ENCODE results near the gene NAT9.
A peak's percentile ranks its signal among the peaks of the same experiment; 100 is the strongest.

NAT9 gene

DNA sequence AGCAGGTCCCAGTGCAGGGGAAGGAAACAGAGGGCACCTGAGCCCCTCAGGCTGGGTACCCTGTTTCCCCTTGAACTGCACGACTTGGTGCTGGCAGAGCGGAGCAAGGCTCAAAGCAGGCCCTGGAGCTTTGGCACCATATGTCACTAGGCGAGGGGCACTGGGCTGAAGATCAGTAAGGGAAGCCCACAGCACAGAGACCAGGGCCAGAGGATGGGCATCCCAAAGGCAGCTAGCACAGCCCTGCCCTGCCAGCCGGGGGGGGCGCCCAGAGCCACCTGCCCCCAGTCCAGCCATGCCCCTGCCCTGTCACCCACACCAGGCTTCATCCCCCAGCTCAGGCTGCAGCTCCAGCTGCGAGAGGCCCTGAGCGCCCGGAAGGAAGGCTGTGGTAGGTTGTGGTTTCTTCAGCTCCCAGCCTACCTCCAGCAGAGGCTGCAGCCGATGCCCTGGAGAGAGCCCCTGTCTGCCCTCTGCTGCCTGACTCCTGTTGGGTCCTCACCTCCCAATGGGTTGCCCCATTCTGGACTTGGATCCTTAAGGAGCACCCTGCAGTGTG, 16.8 kb downstream of the NAT9 start:
- DNase-seq: peak; percentile 72

DNA sequence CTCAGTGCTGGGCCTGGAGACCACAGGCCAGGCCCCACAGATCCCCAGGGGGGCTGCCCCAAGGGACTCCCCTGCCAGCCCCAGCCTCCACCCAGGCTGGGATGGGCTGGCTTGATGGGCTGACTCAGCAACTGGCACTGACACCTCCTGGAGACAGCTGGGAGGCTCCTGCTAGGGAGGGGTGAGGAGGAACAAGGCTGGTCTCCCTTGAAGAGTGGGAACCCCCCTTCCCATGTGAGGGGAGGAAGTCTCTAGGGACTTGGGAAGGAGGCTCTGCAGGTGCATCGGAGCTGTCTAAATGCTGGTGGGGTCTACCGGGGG, 17.3 kb downstream of the NAT9 start:
- no peak for DNase-seq

DNA sequence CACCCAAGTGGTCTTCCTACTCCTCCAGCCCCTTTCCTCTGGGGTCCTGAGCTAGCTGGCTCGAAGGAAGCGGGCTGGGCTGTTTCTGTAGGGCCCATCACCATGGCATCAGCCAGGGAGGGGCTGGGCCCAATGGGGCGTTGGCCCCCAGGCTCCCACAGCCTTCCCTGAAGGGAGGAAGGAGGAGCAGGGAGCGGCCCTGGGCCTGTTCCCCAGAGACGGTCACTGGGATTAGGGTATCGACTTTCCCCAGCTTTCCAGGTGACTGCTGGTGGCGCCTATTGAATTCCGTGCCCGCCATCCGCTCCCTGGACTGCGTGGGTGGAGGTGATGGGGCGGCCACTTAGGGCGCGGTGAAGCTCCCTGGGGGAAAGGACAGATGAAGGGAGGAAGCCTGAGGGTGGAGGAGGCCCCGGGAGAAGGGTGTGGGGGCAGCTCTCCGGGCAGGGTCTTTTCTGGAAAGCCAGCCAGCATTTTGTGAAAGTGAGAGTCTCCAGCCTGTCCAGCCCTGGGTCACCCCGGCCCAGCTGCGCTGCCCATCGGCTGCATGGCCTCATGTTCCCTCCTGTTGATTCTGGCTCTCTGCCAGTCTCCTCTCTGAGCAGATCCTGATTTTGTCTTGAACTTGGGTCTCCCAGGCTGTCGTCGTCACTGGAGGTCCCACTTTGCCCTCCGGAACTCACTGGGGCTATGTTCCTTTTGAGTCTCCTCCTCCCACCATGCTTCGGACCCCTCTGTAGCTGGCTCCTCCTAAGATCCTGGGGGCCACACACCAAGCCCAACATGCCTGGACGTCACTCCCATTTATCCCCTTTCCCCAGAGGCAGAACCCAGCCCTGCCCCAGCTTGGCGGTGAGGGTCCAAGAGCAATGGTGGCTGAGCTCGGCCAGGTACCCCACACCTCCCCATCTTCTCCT, 18.0 kb downstream of the NAT9 start:
- DNase-seq: no peak

DNA sequence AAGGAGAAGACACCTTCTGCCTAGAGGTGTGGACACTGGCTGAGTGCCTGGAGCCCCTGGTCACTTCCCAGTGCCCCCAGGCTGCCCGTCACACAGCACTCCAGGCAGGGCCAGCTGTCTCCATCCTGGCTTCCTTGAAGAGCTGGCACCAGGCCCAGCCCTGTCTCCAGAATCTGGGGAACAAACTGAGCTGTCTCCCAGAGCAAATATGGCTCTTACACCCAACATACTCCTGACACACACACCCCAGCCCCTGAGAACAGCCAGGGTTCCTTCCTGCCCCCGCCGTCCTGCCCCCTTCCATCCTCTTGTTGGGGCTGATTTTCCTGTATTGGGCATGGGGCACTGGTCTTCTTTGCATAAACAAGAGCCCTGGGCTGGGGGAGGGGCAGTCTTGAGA, 18.6 kb downstream of the NAT9 start:
- no peak for DNase-seq

DNA sequence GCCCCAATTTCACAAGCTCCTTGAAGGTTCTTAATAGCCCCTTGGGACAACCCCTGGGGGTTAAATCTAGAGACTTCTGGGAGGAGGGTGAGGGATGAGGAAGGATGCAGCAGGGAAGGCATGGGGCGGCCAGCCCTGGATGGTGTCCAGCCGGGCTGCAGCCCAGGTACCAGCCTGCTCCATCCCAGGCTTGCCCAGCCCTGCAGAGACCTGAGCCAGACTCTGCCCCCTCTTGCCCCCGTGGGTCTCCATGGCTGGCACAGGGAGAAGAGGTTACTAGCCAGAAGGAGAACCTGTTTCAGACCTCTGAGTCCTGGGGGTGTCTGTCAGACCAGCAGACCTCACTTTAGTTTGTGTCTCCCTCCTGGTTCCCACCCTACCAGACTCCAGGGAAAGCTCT, 19.3 kb downstream of the NAT9 start:
- no peak for DNase-seq

GRCh38 chr17:74755533-74755932, 20.6 kb downstream of the NAT9 start:
- no peak for DNase-seq

DNA sequence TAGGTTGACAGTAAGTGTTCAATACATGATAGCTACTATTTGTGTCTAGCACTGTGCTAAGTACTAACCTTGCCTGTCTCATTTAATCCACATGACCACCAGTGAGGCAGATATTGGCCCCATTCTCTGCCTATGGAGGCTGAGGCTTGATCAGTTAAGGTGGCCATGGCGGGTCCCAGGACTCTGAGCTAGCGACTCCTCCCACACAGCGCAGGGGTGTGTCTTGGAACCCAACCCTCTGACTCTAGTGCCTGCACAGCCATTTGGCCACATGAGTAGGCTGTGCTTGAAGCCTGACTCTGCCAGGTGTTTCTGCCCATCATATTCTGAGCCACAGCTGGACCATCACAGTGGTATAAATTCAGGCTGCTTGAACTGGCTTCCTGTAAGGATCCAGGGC, 21.3 kb downstream of the NAT9 start:
- no peak for DNase-seq

DNA sequence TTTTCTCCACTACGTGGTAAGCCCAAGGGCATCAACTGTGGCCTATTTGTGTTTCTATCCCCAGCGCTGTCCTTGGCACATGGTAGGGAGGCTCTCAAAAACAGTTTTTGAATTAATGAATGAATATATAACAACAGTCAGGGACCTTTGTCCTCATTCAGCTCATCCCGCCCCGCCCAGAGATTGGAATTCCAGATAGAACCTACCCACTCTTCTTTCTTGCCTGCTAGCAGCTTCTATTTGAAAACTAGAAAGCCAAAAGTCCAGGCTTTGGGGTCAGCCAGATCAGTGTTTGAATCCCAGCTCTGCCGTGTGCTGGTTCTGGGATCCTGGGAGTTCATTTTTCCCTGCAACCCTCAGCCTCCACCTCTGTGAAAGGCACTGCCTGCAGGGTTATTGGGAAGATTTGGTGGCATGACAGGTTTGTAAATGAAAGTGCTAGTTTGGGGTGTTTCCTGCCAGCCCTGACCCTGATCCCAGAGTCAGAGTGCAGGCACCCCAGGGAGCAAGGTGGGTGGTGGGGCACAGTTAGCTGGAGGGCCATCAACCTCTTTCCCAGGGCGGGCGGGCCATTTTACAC, 23.2 kb downstream of the NAT9 start:
- DNase-seq: no peak

GRCh38 chr17:74752415-74752814, 23.7 kb downstream of the NAT9 start:
- no peak for DNase-seq

DNA sequence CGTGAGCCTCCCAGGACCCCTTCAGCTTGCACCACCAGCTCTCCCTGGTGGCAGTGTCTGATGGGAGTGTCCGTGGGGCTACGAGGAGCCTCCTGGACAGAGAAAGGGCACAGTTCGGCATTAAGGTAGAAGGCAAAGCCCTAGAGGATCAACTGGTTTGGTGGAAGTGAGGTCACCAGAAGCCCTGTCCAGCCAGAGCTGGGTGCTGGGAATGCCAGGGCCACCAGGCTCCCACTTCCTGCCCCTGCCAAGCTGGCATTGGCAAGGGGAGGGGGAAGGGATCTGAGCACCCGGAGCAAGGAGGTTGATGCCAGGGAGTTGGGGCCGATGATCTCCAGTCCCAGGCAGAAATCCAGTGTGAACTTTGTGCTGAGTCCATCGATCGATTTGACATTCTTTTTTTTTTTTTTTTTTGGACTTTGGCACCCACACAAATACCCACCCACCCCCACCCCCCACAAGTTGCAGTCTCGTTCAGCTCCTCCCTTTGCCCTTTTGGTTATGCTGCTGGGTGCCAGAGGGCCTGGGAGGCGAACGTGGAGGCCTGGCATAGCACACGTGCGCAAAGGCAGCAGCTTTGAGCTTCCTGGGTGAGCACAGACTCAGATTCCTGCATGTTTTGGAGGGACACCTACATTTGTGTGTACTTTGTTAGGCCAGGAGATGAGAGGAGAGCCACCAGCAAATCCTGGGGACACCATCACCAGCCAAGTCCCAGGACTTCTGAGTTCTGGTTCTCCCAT, 25.6 kb downstream of the NAT9 start:
- no peak for DNase-seq

DNA sequence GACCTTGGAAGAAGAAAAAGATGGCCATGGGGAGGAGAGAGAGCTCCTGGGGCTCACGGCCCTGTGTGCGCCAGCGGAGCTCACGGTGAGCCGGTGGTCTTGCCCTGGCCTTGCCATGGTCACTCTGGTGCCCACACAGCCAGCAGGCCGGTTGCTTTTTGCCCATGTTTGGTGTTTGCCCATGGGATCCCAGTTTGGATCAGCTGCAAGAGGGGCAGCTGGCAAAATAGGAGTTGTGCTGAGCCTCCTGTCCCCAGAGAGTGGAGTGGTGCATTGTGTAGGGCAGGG, 26.2 kb downstream of the NAT9 start:
- no peak for DNase-seq

GRCh38 chr17:74749279-74750038, 26.7 kb downstream of the NAT9 start:
- peak; percentile 80 for DNase-seq

DNA sequence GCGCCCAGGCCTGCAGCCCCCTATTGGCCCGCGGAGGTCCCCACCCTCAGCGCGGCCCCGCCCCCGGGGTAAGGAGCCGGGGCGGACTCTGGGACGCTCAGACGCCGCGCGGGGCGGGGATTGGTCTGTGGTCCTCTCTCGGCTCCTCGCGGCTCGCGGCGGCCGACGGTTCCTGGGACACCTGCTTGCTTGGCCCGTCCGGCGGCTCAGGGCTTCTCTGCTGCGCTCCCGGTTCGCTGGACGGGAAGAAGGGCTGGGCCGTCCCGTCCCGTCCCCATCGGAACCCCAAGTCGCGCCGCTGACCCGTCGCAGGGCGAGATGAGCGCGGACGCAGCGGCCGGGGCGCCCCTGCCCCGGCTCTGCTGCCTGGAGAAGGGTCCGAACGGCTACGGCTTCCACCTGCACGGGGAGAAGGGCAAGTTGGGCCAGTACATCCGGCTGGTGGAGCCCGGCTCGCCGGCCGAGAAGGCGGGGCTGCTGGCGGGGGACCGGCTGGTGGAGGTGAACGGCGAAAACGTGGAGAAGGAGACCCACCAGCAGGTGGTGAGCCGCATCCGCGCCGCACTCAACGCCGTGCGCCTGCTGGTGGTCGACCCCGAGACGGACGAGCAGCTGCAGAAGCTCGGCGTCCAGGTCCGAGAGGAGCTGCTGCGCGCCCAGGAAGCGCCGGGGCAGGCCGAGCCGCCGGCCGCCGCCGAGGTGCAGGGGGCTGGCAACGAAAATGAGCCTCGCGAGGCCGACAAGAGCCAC, 27.4 kb downstream of the NAT9 start, which contains the start of gene NHERF1:
NHERF1 (plus strand) TSS at position 100 of the 750 bp plus-strand sequence; CDS start at position 319, 219 bp downstream.
- DNase-seq: peak; percentile 97

DNA sequence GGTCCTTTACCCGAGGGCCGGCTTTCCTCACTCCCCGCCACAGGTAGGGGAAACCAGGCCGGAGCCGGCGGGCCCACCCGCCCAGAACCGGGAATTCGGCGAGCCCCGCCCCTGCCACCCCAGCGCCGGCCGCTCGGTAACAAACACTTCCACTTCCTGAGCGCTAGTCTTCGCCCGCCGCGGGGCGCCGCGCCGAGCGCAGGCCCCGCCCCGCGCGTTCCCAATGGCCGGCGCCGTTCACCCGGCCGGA, 27.9 kb downstream of the NAT9 start:
- DNase-seq: no peak

GRCh38 chr17:74746922-74747321, 29.2 kb downstream of the NAT9 start:
- no peak for DNase-seq

- DNase-seq: no peak
Observed at GRCh38 chr17:74746376-74746775, 29.8 kb downstream of the NAT9 start.

DNA sequence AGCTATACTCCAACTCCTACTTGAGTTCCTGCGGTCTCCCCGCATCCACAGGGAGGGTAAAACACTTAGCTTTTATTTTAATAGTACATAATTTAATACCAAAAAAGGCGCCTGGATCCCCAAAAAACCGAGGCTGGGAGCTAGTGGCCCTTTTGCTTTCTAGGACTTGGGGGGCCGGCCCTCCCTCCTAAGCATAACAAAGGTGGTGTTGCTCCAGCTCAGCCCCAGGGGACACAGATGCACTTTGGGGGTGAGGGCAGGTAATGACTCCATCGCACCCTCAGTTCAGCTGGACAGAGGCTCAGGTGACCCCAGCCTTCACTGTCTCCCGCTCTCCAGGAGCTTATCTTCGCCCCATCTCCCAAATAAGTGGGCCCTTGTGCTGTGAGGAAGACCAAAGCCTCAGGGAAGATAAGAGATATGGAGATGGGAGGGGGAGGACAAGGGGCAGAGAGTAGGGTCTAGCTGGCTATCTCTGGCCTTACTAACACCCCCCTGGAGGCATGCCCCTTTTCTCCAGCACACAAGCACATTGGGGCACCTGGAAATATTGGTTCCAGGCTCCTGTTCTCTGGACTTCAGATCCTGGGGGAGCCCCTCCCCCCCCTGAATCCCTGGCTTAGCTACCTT, 30.5 kb downstream of the NAT9 start:
- no peak for DNase-seq

DNA sequence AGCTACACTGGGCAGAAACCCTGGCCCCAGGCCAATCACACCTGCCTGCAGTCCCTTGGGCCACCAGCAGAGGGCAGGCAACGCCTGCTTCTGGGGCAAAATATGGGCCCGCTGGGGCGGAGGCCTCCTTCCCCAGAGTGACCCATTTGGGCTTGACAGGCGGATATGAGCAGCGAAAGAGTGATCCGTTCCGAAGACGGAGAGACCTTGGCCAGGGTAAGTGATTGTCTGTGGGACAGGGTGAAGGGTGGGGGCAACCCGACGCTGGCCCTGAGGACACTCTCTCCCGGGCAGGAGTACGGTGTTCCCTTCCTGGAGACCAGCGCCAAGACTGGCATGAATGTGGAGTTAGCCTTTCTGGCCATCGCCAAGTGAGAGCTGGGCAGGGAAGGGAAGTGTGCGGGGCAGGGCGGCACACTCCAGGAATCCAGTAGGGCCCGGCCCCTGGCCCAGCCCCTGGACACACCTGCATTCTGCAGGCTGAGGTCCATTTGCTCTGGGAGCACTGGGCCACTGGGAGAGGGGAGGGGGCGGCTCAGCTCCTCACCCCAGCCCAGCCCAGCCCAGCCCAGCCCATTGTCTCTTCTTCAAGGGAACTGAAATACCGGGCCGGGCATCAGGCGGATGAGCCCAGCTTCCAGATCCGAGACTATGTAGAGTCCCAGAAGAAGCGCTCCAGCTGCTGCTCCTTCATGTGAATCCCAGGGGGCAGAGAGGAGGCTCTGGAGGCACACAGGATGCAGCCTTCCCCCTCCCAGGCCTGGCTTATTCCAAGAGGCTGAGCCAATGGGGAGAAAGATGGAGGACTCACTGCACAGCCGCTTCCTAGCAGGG, 31.2 kb downstream of the NAT9 start:
- DNase-seq: peak; percentile 99

DNA sequence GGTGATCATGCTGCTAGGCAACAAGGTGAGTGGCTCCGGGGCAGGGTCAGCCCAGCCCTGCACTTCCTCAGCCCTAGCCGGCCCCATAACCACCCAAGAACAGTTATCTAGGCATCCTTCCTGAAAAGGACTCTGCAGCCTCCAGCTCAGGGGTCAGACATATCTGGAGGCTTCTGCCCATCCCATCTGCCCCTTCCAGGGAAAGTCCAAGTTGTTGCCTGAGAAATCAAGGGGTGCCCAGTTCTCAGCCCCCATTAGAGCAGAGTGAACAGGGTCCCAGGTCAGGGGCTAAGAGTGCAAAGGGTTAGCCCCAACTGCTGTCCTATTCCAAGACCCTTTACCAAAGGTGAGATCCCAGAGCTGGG, 31.8 kb downstream of the NAT9 start:
- DNase-seq: no peak

- no peak for DNase-seq
Observed at GRCh38 chr17:74743755-74744154, 32.4 kb downstream of the NAT9 start.

DNA sequence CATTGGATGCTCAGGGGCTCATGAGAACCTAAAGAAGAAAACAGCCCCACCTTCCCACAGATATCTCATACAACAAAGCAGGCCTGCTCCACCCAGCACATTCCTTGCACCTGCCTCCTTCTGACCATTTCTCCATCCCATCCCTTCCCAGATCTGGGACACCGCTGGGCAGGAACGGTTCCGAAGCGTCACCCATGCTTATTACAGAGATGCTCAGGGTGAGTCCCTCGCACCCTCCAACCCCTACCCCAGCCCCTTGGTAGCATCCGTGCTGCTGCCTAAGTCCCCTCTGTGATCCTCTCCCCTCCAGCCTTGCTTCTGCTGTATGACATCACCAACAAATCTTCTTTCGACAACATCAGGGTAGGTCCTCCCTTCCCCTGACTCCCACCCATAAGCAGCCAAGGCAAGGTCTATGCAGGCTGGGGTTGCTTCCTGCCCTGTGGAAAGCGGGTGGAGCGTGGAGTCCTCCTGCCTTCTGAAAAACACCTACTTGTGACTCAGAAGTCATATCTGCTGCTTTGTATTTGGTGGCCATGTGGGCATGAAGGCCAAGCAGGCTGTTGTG, 33.1 kb downstream of the NAT9 start:
- no peak for DNase-seq

All from activated CD8-positive, alpha-beta memory T cell treated with anti-CD3 and anti-CD28 coated beads, Interleukin-2, amount 50 U/mL, for 48 hours (primary cell).